Duodenal mucosa (tissue), 2 donors: ENCODE results near the gene VWA3B.

ENCODE experiments used
- H3K27ac ChIP-seq: one replicate; pipeline ENCODE4 v1.7.0; 2013; ENCODE audit warnings: low read depth, low read length
- H3K27me3 ChIP-seq, 2 donors: one replicate each; pipeline ENCODE4 v1.7.0; 2013; ENCODE audit warnings: low read length in 2 of 2, control low read depth in 1 of 2; ENCODE audit not compliant: insufficient read depth in 2 of 2, control insufficient read depth in 1 of 2
- H3K36me3 ChIP-seq, 2 donors: one replicate each; pipeline ENCODE4 v1.7.0; 2013; ENCODE audit warnings: low read length in 2 of 2, control low read depth in 1 of 2; ENCODE audit not compliant: insufficient read depth in 2 of 2, control insufficient read depth in 1 of 2
- H3K4me1 ChIP-seq, 2 donors: one replicate each; pipeline ENCODE4 v1.7.0; 2013; ENCODE audit warnings: low read length in 2 of 2, control low read depth in 1 of 2; ENCODE audit not compliant: insufficient read depth in 2 of 2, control insufficient read depth in 1 of 2
- H3K4me3 ChIP-seq, 2 donors: one replicate each; pipeline ENCODE4 v1.7.0; 2013; ENCODE audit warnings: low read length in 2 of 2, low read depth in 1 of 2
- H3K9ac ChIP-seq, 2 donors: one replicate each; pipeline ENCODE4 v1.7.0; 2013; ENCODE audit warnings: low read length in 2 of 2, low read depth in 1 of 2
- H3K9me3 ChIP-seq, 2 donors: one replicate each; pipeline ENCODE4 v1.7.0; 2013; ENCODE audit warnings: low read length in 2 of 2, control low read depth in 1 of 2; ENCODE audit not compliant: control insufficient read depth in 1 of 2

Gene VWA3B

DNA sequence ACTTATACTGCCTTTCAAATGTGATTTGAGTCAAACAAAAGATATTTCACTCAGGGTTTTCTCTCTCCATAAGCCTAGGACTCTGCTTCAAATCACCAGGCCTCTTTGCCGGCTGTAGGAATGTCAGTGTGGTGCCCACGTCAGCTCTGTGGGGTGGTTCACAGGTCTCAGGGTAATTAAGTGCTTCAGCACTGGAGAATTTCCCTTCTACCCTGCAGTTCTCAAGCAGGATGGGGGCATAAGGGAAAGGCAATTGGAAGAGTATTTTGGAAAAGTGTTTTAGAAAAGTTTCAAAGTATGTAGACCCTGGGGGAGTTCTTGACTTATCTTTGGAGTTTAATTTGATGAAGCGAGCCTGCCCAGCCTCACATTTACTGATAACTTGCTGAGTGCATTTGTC is 268.9 kb downstream of the VWA3B start:
- no peak overlapping the region for H3K27ac ChIP-seq
- H3K4me3 ChIP-seq, result no peak overlapping the region
- H3K9ac ChIP-seq, result no peak overlapping the region
- no peaks in the 10 kb centered on the region for H3K9me3 ChIP-seq
- H3K27me3 ChIP-seq, result peaks cover 4% of the 10 kb centered on the region in 2 donors
- H3K36me3 ChIP-seq, result no peaks in the 10 kb centered on the region
- H3K4me1 ChIP-seq, result no peaks in the 10 kb centered on the region

GRCh38 chr2:98356729-98357128 is 269.8 kb downstream of the VWA3B start:
- Histone ChIP-seq H3K27ac (no peak overlapping the region), H3K4me1 (no peaks in the 10 kb centered on the region), H3K9me3 (no peaks in the 10 kb centered on the region), H3K4me3 (no peak overlapping the region), H3K36me3 (no peaks in the 10 kb centered on the region), H3K9ac (no peak overlapping the region), H3K27me3 (peaks cover 4% of the 10 kb centered on the region in 2 donors)

- Histone ChIP-seq H3K9ac (no peak overlapping the region), H3K36me3 (no peaks in the 10 kb centered on the region), H3K27ac (no peak overlapping the region), H3K27me3 (peaks cover 2 to 4% of the 10 kb centered on the region in 2 donors), H3K4me3 (no peak overlapping the region), H3K4me1 (no peaks in the 10 kb centered on the region), H3K9me3 (no peaks in the 10 kb centered on the region)
Measured at GRCh38 chr2:98357849-98358248, 270.9 kb downstream of the VWA3B start.

DNA sequence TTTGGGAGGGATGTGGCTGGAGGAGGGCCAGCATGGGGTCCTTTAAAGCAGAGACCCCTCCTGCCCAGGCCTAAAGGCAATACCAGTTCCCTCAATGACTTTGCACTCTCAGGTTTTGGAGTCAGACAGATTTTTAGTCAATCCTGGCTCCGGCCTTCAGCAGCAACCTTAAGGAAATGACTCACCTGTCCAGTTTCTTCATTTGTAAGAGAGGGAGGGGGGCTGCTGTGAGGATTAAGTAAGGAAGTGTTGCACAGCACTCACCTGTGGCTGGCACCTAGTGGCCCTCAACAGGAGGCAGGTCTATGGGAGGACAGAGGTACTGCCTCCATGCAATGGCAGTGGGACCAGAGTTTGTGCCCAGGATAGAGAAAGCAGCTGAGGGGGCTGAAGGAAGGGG is 273.0 kb downstream of the VWA3B start:
- Histone ChIP-seq H3K4me1 (no peaks in the 10 kb centered on the region), H3K4me3 (no peak overlapping the region), H3K9me3 (no peaks in the 10 kb centered on the region), H3K36me3 (no peaks in the 10 kb centered on the region), H3K27me3 (peaks cover 2 to 4% of the 10 kb centered on the region in 2 donors), H3K9ac (no peak overlapping the region), H3K27ac (no peak overlapping the region)
